ENCODE measurements around the gene REXO4.
"Not testable (repeated sequence)": the region's sequence is repeated elsewhere in the genome, so short reads cannot be mapped to it uniquely, and the experiment has no call there.

REXO4 gene

DNA sequence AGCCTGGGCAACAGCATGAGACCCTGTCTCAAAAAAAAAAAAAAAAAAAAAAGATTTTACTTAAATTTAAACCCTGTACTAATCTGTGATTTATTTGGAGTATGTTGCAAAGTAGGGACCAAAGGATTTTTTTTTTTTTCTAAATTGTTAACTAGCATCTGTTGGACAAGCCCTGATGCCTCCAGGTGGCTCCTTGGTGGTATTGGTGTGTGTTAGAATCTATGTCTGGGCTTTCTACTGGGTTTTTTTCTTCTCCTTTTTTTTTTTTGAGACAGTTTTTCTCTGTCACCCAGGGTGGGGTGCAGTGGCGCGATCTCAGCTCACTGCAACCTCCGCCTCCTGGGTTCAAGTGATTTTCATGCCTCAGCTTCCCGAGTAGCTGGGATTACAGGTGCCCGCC, 34.1 kb upstream of the REXO4 start:
- in situ Hi-C loops (cut with HindIII; ENCODE audit: low sequenced_read_pairs) = not testable (repeated sequence)

DNA sequence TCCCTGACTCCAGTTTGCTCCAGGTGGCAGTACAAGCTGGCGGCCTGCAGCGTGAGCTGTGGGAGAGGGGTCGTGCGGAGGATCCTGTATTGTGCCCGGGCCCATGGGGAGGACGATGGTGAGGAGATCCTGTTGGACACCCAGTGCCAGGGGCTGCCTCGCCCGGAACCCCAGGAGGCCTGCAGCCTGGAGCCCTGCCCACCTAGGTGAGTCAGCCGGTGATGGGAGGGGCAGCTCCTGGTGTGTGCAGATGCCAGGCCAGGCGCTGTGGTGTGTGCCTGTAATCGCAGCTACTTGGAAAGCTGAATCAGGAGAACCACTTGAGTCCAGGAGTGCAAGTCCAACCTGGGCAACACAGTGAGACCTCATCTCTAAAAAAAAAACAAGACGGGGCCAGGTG, 31.9 kb upstream of the REXO4 start:
- in situ Hi-C loops (cut with HindIII; ENCODE audit: low sequenced_read_pairs) = no loop called here

DNA sequence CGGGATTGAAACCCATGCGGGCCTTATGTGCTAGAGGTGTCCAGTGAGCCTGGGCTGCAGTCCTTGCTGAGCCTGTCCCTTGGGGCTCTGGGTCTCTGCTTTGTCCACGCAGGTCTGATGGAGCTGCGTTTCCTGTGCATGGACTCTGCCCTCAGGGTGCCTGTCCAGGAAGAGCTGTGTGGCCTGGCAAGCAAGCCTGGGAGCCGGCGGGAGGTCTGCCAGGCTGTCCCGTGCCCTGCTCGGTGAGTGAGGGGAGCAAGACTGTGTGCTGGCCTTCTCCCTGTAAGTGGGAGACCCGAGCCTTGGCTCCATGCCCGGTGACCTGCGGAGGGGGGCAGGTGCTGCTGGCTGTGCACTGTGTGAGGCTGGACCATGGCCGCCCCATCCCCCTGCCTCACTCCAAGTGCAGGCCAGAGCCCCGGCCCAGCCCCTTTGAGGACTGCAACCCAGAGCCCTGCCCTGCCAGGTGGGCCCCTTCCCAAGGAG, 30.7 kb upstream of the REXO4 start:
- in situ Hi-C loops (cut with HindIII; ENCODE audit: low sequenced_read_pairs) = no loop called here

DNA sequence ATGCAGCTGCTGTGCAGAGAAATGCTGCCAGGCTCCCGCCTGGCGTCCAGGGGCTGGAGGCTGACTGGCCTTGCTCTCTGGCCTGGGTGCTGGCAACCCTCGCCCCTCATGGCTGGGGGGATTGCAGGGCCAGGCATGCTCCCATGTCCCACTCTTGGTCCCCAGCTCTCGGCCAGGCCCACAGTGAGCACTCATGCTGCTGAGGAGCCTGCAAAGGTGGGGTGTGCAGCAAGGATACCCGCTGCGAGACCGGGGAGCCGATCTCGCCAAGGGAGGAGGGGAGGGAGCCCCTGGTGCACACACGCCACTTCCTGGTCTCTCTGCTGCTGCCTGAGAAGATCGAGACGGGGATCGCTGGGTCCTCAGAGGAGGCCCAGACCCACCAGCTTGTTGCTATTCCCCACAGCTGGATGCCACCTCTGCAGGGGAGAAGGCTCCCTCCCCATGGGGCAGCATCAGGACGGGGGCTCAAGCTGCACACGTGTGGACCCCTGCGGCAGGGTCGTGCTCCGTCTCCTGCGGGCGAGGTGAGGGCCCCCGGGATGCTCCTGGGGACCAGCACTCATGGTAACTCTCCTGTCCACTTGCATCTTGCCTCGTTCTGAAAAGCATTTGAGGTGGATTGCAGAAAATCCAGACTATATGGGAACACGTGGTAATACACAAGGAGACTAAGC, 27.6 kb upstream of the REXO4 start:
- in situ Hi-C loops (cut with HindIII; ENCODE audit: low sequenced_read_pairs) = no loop called here

DNA sequence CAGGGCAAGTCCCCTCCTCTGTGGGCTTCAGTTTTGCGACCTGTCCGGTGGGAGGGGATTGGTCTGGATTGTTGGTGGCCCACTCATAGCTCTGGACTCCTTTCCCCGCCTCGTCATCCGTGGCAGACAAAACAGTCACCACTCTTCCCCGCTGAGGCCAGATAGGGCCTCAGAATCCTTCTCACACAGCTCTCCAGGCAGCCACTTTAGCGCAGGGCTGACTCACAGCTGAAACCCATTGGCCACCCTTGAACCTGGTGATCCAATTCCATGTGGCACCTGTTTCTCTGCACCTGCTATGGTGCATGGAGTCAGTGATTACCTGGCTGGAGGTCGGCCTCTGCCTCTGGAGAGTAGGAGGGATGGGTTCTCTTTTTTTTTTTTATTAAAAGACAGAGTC, 26.2 kb upstream of the REXO4 start:
- in situ Hi-C loops (cut with HindIII; ENCODE audit: low sequenced_read_pairs) = no loop called here

DNA sequence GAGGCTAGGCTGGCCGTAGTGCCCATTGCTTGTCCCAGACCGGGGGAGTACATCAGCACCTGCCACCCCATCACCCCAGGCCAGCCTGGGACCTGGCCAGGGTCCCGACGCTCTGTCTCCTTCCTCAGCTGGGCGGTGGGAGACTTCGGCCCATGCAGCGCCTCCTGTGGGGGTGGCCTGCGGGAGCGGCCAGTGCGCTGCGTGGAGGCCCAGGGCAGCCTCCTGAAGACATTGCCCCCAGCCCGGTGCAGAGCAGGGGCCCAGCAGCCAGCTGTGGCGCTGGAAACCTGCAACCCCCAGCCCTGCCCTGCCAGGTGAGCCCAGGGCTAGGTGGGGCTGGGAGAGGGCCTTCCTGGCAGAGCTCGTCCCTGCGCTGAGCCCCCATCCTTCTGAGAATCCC, 25.4 kb upstream of the REXO4 start:
- in situ Hi-C loops (cut with HindIII; ENCODE audit: low sequenced_read_pairs) = no loop called here

GRCh38 chr9:133441571-133441970, 23.8 kb upstream of the REXO4 start:
- in situ Hi-C loops (cut with HindIII; ENCODE audit: low sequenced_read_pairs) = no loop called here

- in situ Hi-C loops (cut with HindIII; ENCODE audit: low sequenced_read_pairs) = no loop called here
These were observed 23.1 kb upstream of the REXO4 start for GRCh38 chr9:133440874-133441273.

DNA sequence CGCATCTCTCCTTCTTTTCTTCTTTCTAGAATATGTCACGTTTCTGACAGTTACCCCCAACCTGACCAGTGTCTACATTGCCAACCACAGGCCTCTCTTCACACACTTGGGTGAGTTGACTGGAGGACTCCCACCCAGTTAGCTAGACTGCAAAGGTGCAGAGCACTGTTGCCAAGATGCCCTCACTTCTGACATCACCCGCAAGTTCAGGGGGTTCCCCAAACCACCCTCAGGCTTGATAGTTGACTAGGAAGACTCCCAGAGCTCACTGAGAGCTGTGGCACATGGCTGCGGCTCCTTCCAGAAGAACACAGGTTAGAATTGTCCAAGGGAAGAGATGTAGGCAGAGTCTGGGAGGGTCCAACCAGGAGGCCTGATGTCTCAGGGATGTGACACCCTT, 21.5 kb upstream of the REXO4 start:
- in situ Hi-C loops (cut with HindIII; ENCODE audit: low sequenced_read_pairs) = no loop called here

GRCh38 chr9:133437753-133438531, 20.1 kb upstream of the REXO4 start:
- in situ Hi-C loops (cut with HindIII; ENCODE audit: low sequenced_read_pairs) = no loop called here

DNA sequence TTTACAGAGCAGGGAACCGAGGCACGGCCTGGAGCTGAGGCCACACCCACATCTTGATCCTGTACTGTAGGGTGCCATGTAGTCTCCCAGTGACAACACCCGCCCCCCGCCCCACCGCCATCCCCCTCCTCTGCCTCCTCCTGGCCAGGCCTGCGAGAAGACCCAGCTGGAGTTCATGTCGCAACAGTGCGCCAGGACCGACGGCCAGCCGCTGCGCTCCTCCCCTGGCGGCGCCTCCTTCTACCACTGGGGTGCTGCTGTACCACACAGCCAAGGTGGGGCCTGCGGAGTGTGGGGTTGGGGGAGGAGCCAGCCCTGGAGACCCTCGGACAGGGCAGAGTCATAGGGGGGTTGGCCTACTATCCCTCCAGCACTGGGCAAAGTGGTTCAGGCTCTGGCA, 18.9 kb upstream of the REXO4 start:
- in situ Hi-C loops (cut with HindIII; ENCODE audit: low sequenced_read_pairs) = no loop called here

- in situ Hi-C loops (cut with HindIII; ENCODE audit: low sequenced_read_pairs) = no loop called here
These were observed 15.6 kb upstream of the REXO4 start for GRCh38 chr9:133433351-133433843.

DNA sequence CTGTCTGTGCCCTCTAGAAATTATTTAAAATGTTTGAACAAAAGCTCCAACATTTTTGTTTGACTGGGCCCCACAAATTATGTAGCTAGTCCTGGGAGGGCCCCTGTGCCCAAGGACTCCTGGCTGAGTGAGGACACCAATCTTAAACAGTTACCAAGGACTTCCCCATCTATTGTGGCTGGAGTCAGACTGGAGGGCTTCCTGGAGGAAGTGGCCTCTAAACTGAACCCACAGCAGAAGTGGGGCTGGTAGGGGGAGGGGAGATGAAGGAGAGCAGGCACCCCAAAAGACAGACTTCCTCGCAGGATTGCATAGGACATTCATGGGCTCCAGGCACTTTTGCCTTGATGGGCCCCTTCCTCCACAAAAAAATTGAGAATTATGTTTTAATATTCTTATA, 12.4 kb upstream of the REXO4 start:
- in situ Hi-C loops (cut with HindIII; ENCODE audit: low sequenced_read_pairs) = no loop called here

DNA sequence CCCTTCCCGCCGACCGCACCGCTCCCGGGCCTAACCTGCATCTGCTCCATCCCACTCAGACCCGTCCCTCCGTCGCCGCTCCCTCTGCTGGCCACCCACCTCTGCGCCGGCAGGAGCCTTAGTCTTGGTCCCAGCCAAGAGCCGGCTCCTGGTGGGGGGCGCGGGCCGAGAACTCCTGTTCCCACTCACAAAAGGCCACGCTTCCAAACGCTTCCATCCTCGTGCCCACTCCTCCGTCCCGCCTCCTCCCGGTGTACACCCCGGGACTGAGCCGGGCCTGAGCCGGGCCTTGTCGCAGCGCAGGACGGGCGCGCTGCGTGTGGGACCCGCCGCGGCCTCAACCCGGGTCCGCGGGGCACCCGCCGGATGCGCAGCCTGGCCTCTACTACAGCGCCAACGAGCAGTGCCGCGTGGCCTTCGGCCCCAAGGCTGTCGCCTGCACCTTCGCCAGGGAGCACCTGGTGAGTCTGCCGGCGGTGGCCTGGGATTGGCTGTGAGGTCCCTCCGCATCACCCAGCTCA, 11.9 kb upstream of the REXO4 start:
- in situ Hi-C loops (cut with HindIII; ENCODE audit: low sequenced_read_pairs) = no loop called here

- in situ Hi-C loops (cut with HindIII; ENCODE audit: low sequenced_read_pairs) = no loop called here
These were observed 11.4 kb upstream of the REXO4 start for GRCh38 chr9:133429214-133429613.

- in situ Hi-C loops (cut with HindIII; ENCODE audit: low sequenced_read_pairs) = no loop called here
These were observed 10.8 kb upstream of the REXO4 start for GRCh38 chr9:133428617-133429101.

DNA sequence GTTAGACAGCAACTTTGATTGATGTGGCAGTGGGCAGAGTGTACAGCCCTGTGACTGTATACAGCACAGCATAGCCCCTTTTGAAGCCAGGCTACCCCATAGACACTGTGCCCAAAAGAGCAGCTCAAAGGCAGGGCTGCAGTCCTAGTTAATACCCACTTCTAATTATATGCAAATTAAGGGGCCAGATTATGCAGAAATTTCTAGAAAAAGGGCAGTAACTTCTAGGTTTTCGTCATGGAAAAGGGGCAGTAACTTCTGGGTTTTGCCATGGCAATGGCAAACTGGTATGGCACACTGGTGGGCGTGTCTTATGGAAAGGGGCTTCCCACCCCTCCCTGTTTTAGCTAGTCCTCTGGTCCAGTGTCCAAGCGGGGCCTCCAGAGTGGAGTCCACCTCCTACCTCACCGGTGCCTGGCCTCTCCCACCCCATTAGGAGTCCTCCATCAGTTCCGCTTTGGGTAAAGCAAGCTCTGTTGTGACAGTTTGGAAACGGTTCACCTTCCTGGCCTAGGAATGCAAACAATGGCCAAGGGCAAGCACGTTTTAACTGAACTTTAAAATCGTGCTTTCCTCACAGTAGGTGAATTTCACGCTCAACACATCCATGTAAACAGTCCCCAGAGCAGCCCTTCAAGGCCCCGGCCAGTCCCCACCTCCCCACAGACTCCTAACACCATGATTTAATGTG, 10.0 kb upstream of the REXO4 start:
- in situ Hi-C loops (cut with HindIII; ENCODE audit: low sequenced_read_pairs) = no loop called here

DNA sequence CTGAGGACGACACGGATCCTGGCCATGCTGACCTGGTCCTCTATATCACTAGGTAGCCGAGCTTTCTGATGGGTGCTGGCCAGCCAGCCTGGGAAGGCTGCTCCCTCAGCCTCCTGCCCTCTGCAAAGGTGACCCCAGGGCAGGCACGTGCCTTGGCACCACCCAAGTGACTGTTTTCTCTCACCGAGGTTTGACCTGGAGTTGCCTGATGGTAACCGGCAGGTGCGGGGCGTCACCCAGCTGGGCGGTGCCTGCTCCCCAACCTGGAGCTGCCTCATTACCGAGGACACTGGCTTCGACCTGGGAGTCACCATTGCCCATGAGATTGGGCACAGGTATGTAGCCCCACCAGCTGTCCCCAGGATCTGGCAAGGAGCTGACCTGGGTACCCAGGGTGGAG, 8.2 kb upstream of the REXO4 start:
- in situ Hi-C loops (cut with HindIII; ENCODE audit: low sequenced_read_pairs) = no loop called here

GRCh38 chr9:133425049-133425632, 7.3 kb upstream of the REXO4 start:
- in situ Hi-C loops (cut with HindIII; ENCODE audit: low sequenced_read_pairs) = no loop called here

DNA sequence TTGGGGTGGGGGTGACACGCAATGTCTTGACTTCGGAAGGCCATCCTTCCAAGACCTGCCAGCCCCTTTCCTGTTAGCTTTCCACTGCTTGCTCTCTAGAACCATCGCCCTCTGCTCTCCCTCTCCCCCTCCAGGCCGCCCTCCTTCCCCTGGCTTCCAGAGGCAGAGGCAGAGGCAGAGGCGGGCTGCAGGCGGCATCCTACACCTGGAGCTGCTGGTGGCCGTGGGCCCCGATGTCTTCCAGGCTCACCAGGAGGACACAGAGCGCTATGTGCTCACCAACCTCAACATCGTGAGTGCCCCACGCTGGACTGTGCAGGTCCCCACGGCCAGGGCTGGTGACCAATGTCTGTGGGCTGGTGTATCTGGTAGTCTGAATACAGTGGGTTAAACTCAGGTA, 6.4 kb upstream of the REXO4 start:
- in situ Hi-C loops (cut with HindIII; ENCODE audit: low sequenced_read_pairs) = no loop called here

DNA sequence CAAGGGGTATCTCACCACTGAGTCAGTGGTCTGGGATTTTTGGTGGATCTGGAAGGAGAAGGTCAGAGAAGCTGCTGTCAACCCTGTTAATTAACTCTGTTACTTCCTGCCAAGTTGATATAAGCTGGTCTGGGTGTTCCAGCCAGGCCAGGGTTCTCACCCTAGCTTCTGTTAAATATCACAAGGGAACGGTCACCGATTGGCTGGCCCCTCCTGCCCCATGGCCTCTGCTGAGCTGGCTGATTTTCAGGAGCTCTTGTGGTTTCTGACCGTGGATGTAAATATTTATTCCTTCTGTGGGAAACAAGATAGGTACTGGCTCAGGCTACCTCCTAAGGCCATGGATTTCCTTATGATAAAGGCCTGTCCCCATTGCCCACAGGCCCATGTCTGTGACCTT, 5.4 kb upstream of the REXO4 start:
- in situ Hi-C loops (cut with HindIII; ENCODE audit: low sequenced_read_pairs) = no loop called here
